WTC11 (cell line): ENCODE measurements around the gene ZNF80. TPM values are rescaled to one million over a fixed set of nuclear protein-coding genes. Genes with fewer than 3 reads are reported as not detected.

Source experiments
- ATAC-seq: fragments of 200-7000 bp; cut with Tn5 transposase; 2 replicates; pipeline ENCODE4 v1.10.0; 2021; ENCODE audit warnings: mild to moderate bottlenecking, moderate library complexity
- CTCF ChIA-PET: fragments of 300-600 bp; sonication (Branson Sonifier 250); formaldehyde crosslinking; loops from one replicate; lab custom pipeline; 2021; ENCODE audit warnings: antibody characterized with exemption; lab: Charles Lee
- POLR2A ChIA-PET: fragments of 350-600 bp; sonication (Branson Sonifier 250); formaldehyde crosslinking; loops from one replicate; lab custom pipeline; 2021; ENCODE audit warnings: antibody characterized with exemption; lab: Charles Lee
- DNase-seq: peaks from one replicate; pipeline ENCODE4 v3.0.0; 2021; ENCODE audit warnings: low spot score
- H3K27ac Mint-ChIP-seq: 2 replicates; pipeline ENCODE4 v1.8.0; 2021; ENCODE audit warnings: mixed read lengths
- H3K27me3 Mint-ChIP-seq: 2 replicates; pipeline ENCODE4 v1.8.0; 2021; ENCODE audit warnings: low read depth, mild to moderate bottlenecking, moderate library complexity, mixed read lengths
- H3K36me3 Mint-ChIP-seq: 2 replicates; pipeline ENCODE4 v1.8.0; 2021; ENCODE audit warnings: mixed read lengths
- H3K4me1 Mint-ChIP-seq: 2 replicates; pipeline ENCODE4 v1.8.0; 2022; ENCODE audit warnings: mixed read lengths
- H3K4me3 Mint-ChIP-seq: 2 replicates; pipeline ENCODE4 v1.8.0; 2021; ENCODE audit warnings: mild to moderate bottlenecking, moderate library complexity, mixed read lengths
- H3K9me3 Mint-ChIP-seq: 2 replicates; pipeline ENCODE4 v1.8.0; 2021; ENCODE audit warnings: mixed read lengths
- CBFB ChIP-seq: sonication (generic); formaldehyde crosslinking; IDR thresholded peaks from 2 replicates; pipeline ENCODE4 v1.8.1; 2022; ENCODE audit warnings: mild to moderate bottlenecking, low read depth, missing genetic modification reagents
- CREB1 ChIP-seq: sonication (generic); formaldehyde crosslinking; IDR thresholded peaks from 2 replicates; pipeline ENCODE4 v1.8.0; 2023; ENCODE audit warnings: mild to moderate bottlenecking, missing genetic modification reagents
- ESRRA ChIP-seq: sonication (generic); formaldehyde crosslinking; IDR thresholded peaks from 2 replicates; pipeline ENCODE4 v1.8.1; 2022; ENCODE audit warnings: mild to moderate bottlenecking, missing genetic modification reagents, borderline replicate concordance
- FOXJ3 ChIP-seq: sonication (generic); formaldehyde crosslinking; IDR thresholded peaks from 2 replicates; pipeline ENCODE4 v1.9.0; 2021; ENCODE audit warnings: missing genetic modification reagents, mild to moderate bottlenecking, borderline replicate concordance
- HMGA2 ChIP-seq: fragments of 250-450 bp; sonication (Bioruptor Pico); IDR thresholded peaks from 2 replicates; pipeline ENCODE4 v1.4.0; 2021; ENCODE audit warnings: mild to moderate bottlenecking, moderate library complexity
- IRF2 ChIP-seq: sonication (generic); formaldehyde crosslinking; IDR thresholded peaks from 2 replicates; pipeline ENCODE4 v1.8.0; 2022; ENCODE audit warnings: low read depth, missing genetic modification reagents, borderline replicate concordance
- JAZF1 ChIP-seq: fragments of 250-450 bp; sonication (Bioruptor Pico); IDR thresholded peaks from 2 replicates; pipeline ENCODE4 v1.9.0; 2021; ENCODE audit warnings: moderate library complexity, mild to moderate bottlenecking, inconsistent platforms
- NR2C2 ChIP-seq: sonication (generic); formaldehyde crosslinking; IDR thresholded peaks from 2 replicates; pipeline ENCODE4 v1.8.0; 2022; ENCODE audit warnings: mild to moderate bottlenecking, missing genetic modification reagents
- SOX15 ChIP-seq: fragments of 250-450 bp; sonication (Bioruptor Pico); IDR thresholded peaks from 2 replicates; pipeline ENCODE4 v1.9.0; 2021; ENCODE audit warnings: mild to moderate bottlenecking
- TEAD1 ChIP-seq: sonication (generic); formaldehyde crosslinking; IDR thresholded peaks from 2 replicates; pipeline ENCODE4 v1.8.0; 2022; ENCODE audit warnings: mild to moderate bottlenecking, missing genetic modification reagents
- TEAD4 ChIP-seq: sonication (generic); formaldehyde crosslinking; IDR thresholded peaks from 2 replicates; pipeline ENCODE4 v1.8.0; 2022; ENCODE audit warnings: mild to moderate bottlenecking, missing genetic modification reagents
- ZNF121 ChIP-seq: sonication (generic); formaldehyde crosslinking; IDR thresholded peaks from 2 replicates; pipeline ENCODE4 v1.8.0; 2023; ENCODE audit warnings: missing genetic modification reagents
- total RNA-seq: library from RNA; stranded (reverse); gene quantifications from 3 replicates; pipeline ENCODE4 v1.2.3, GENCODE V29; 2021
- TF ChIP-seq, protein P1 (sequence below): sonication (generic); formaldehyde crosslinking; IDR thresholded peaks from 2 replicates; pipeline ENCODE4 v1.8.0; 2022; ENCODE audit warnings: mild to moderate bottlenecking, missing genetic modification reagents
- TF ChIP-seq, protein P2 (sequence below): sonication (generic); formaldehyde crosslinking; IDR thresholded peaks from 2 replicates; pipeline ENCODE4 v1.8.1; 2022; ENCODE audit warnings: mild to moderate bottlenecking, missing genetic modification reagents, moderate library complexity, borderline replicate concordance
- TF ChIP-seq, protein P3 (sequence below): sonication (generic); formaldehyde crosslinking; IDR thresholded peaks from 2 replicates; pipeline ENCODE4 v1.8.0; 2022; ENCODE audit warnings: mild to moderate bottlenecking, missing genetic modification reagents
- TF ChIP-seq, protein P4 (sequence below): sonication (generic); formaldehyde crosslinking; IDR thresholded peaks from 2 replicates; pipeline ENCODE4 v1.8.0; 2022; ENCODE audit warnings: mild to moderate bottlenecking, missing genetic modification reagents
- TF ChIP-seq, protein P5 (sequence below): sonication (generic); formaldehyde crosslinking; IDR thresholded peaks from 2 replicates; pipeline ENCODE4 v1.8.1; 2022; ENCODE audit warnings: mild to moderate bottlenecking, moderate library complexity, missing genetic modification reagents
- TF ChIP-seq, protein P6 (sequence below): sonication (generic); formaldehyde crosslinking; IDR thresholded peaks from 2 replicates; pipeline ENCODE4 v1.8.0; 2023; ENCODE audit warnings: missing genetic modification reagents, mild to moderate bottlenecking, borderline replicate concordance
- TF ChIP-seq, protein P7 (sequence below): sonication (generic); formaldehyde crosslinking; conservative IDR thresholded peaks from 2 replicates; pipeline ENCODE4 v1.8.1; 2023; ENCODE audit warnings: mild to moderate bottlenecking, low read depth, missing genetic modification reagents, moderate library complexity
- TF ChIP-seq, protein P8 (sequence below): fragments of 250-450 bp; sonication (Bioruptor Pico); IDR thresholded peaks from 2 replicates; pipeline ENCODE4 v2.1.2; 2022; ENCODE audit warnings: mild to moderate bottlenecking, moderate library complexity

The ZNF80 gene
- total RNA-seq, 1 experiment from 2014 or later = not detected

DNA sequence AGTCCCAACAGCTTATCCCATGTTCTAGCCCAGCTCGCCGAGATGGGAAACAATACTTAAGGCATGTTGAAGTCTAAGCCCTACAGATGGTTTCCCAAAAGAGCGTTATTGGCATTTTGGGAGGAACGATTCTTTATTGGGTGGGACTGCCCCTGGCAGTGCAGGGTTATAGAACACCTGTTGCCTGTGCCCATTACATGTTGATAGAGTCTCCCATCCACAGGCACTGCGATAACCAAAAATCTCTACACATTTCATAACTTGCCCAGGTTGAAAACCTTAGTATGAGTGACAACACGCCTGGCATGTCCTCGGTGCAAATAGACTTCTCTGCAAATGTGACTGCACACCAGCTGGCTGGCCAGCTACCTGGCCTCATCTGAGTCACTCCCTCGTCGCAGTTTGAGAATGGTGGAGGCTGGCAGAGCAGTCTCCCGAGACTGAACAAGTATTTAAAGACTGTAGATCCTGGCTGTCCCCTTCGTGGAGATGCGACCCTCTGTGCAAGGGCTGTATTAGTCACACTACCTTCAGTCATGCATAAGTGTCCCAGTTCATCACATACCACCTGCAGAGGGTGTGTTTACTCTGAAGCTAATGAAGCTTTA is 18.7 kb downstream of the ZNF80 start (continued):
- TF ChIP-seq, protein P1, sequence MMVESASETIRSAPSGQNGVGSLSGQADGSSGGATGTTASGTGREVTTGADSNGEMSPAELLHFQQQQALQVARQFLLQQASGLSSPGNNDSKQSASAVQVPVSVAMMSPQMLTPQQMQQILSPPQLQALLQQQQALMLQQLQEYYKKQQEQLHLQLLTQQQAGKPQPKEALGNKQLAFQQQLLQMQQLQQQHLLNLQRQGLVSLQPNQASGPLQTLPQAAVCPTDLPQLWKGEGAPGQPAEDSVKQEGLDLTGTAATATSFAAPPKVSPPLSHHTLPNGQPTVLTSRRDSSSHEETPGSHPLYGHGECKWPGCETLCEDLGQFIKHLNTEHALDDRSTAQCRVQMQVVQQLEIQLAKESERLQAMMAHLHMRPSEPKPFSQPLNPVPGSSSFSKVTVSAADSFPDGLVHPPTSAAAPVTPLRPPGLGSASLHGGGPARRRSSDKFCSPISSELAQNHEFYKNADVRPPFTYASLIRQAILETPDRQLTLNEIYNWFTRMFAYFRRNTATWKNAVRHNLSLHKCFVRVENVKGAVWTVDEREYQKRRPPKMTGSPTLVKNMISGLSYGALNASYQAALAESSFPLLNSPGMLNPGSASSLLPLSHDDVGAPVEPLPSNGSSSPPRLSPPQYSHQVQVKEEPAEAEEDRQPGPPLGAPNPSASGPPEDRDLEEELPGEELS = no peak

DNA sequence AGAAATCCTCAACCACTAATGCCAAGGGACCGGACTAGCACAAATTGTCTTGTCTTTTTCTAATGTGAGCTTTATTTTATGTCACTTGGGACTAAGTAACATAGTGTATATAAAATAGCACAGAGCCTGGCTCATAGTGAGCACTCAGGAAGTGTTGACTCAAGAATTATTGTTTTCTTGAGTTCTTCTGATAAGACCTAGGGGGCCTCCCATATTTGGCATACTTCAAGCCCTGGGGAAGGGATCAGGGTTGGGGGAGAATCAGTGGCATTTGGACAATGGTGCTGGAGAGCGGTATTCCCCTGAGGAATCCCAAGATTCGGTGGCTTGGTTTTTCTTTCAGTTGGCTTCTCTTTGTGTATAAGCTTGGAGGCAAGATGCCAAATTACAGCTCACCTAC is 19.4 kb downstream of the ZNF80 start:
- POLR2A ChIA-PET = no interaction called here

DNA sequence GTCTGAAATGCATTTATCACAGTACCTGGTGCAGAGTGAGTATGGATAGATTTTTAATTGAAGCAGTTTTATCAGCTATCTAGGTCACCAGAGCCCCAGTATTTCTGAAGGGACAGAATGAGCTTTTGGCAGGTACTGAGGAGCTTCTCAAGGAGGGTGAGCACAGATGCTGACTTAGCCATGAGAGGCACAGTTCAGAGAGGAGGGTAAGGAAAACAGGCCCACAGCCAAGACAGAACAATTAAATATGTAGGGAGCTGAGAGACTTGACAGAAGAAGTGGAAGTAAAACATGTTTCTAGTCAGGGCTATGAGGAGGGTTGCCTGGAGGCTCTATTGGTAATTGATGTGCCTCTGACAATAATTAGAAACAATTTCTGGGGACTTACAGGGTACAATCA is 20.1 kb downstream of the ZNF80 start:
- H3K4me3 Mint-ChIP-seq = no peak overlapping the region
- ChIA-PET POLR2A (no interaction called here), CTCF (no interaction called here)
- no peaks in the 10 kb centered on the region for H3K36me3 Mint-ChIP-seq
- no peaks in the 10 kb centered on the region; the same call in none of the 2 replicates for H3K27me3 Mint-ChIP-seq
- ATAC-seq = no peak
- H3K27ac Mint-ChIP-seq = no peak overlapping the region
- no peaks in the 10 kb centered on the region for H3K9me3 Mint-ChIP-seq
- H3K4me1 Mint-ChIP-seq = peaks cover 9% of the 10 kb centered on the region
- DNase-seq = no peak
- TF ChIP-seq, protein P2, sequence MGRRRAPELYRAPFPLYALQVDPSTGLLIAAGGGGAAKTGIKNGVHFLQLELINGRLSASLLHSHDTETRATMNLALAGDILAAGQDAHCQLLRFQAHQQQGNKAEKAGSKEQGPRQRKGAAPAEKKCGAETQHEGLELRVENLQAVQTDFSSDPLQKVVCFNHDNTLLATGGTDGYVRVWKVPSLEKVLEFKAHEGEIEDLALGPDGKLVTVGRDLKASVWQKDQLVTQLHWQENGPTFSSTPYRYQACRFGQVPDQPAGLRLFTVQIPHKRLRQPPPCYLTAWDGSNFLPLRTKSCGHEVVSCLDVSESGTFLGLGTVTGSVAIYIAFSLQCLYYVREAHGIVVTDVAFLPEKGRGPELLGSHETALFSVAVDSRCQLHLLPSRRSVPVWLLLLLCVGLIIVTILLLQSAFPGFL (CRISPR knock-in tag) = no peak
- no peak for TF ChIP-seq ESRRA (CRISPR knock-in tag)
- TF ChIP-seq ZNF121 (CRISPR knock-in tag) = no peak
- no peak for TF ChIP-seq SOX15 (CRISPR knock-in tag)
- TF ChIP-seq IRF2 (CRISPR knock-in tag) = no peak
- TF ChIP-seq, protein P3, sequence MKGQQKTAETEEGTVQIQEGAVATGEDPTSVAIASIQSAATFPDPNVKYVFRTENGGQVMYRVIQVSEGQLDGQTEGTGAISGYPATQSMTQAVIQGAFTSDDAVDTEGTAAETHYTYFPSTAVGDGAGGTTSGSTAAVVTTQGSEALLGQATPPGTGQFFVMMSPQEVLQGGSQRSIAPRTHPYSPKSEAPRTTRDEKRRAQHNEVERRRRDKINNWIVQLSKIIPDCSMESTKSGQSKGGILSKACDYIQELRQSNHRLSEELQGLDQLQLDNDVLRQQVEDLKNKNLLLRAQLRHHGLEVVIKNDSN (CRISPR knock-in tag) = no peak
- no peak for TF ChIP-seq JAZF1
- TF ChIP-seq HMGA2 (CRISPR knock-in tag) = no peak
- TF ChIP-seq, protein P4, sequence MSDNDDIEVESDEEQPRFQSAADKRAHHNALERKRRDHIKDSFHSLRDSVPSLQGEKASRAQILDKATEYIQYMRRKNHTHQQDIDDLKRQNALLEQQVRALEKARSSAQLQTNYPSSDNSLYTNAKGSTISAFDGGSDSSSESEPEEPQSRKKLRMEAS (CRISPR knock-in tag) = no peak
- TF ChIP-seq, protein P5, sequence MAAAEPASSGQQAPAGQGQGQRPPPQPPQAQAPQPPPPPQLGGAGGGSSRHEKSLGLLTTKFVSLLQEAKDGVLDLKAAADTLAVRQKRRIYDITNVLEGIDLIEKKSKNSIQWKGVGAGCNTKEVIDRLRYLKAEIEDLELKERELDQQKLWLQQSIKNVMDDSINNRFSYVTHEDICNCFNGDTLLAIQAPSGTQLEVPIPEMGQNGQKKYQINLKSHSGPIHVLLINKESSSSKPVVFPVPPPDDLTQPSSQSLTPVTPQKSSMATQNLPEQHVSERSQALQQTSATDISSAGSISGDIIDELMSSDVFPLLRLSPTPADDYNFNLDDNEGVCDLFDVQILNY (CRISPR knock-in tag) = no peak
- no peak for TF ChIP-seq TEAD4 (CRISPR knock-in tag)
- TF ChIP-seq CREB1 (CRISPR knock-in tag) = no peak
- TF ChIP-seq, protein P6, sequence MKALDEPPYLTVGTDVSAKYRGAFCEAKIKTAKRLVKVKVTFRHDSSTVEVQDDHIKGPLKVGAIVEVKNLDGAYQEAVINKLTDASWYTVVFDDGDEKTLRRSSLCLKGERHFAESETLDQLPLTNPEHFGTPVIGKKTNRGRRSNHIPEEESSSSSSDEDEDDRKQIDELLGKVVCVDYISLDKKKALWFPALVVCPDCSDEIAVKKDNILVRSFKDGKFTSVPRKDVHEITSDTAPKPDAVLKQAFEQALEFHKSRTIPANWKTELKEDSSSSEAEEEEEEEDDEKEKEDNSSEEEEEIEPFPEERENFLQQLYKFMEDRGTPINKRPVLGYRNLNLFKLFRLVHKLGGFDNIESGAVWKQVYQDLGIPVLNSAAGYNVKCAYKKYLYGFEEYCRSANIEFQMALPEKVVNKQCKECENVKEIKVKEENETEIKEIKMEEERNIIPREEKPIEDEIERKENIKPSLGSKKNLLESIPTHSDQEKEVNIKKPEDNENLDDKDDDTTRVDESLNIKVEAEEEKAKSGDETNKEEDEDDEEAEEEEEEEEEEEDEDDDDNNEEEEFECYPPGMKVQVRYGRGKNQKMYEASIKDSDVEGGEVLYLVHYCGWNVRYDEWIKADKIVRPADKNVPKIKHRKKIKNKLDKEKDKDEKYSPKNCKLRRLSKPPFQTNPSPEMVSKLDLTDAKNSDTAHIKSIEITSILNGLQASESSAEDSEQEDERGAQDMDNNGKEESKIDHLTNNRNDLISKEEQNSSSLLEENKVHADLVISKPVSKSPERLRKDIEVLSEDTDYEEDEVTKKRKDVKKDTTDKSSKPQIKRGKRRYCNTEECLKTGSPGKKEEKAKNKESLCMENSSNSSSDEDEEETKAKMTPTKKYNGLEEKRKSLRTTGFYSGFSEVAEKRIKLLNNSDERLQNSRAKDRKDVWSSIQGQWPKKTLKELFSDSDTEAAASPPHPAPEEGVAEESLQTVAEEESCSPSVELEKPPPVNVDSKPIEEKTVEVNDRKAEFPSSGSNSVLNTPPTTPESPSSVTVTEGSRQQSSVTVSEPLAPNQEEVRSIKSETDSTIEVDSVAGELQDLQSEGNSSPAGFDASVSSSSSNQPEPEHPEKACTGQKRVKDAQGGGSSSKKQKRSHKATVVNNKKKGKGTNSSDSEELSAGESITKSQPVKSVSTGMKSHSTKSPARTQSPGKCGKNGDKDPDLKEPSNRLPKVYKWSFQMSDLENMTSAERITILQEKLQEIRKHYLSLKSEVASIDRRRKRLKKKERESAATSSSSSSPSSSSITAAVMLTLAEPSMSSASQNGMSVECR (CRISPR knock-in tag) = no peak

More for the DNA sequence above, 19.4 kb downstream of the ZNF80 start:
- no peaks in the 10 kb centered on the region for H3K9me3 Mint-ChIP-seq
- TF ChIP-seq CBFB (CRISPR knock-in tag) (no peak), FOXJ3 (no peak), NR2C2 (CRISPR knock-in tag) (no peak), JAZF1 (no peak), TEAD1 (CRISPR knock-in tag) (no peak)
- TF ChIP-seq, protein P7, sequence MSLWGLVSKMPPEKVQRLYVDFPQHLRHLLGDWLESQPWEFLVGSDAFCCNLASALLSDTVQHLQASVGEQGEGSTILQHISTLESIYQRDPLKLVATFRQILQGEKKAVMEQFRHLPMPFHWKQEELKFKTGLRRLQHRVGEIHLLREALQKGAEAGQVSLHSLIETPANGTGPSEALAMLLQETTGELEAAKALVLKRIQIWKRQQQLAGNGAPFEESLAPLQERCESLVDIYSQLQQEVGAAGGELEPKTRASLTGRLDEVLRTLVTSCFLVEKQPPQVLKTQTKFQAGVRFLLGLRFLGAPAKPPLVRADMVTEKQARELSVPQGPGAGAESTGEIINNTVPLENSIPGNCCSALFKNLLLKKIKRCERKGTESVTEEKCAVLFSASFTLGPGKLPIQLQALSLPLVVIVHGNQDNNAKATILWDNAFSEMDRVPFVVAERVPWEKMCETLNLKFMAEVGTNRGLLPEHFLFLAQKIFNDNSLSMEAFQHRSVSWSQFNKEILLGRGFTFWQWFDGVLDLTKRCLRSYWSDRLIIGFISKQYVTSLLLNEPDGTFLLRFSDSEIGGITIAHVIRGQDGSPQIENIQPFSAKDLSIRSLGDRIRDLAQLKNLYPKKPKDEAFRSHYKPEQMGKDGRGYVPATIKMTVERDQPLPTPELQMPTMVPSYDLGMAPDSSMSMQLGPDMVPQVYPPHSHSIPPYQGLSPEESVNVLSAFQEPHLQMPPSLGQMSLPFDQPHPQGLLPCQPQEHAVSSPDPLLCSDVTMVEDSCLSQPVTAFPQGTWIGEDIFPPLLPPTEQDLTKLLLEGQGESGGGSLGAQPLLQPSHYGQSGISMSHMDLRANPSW = no peak
- TF ChIP-seq, protein P8, sequence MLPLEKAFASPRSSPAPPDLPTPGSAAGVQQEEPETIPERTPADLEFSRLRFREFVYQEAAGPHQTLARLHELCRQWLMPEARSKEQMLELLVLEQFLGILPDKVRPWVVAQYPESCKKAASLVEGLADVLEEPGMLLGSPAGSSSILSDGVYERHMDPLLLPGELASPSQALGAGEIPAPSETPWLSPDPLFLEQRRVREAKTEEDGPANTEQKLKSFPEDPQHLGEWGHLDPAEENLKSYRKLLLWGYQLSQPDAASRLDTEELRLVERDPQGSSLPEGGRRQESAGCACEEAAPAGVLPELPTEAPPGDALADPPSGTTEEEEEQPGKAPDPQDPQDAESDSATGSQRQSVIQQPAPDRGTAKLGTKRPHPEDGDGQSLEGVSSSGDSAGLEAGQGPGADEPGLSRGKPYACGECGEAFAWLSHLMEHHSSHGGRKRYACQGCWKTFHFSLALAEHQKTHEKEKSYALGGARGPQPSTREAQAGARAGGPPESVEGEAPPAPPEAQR = no peak
- TF ChIP-seq, all 79 proteins: peak for 0
- DNase-seq (no peak), ATAC-seq (no peak)
- Mint-ChIP-seq H3K27me3 (no peaks in the 10 kb centered on the region; the same call in none of the 2 replicates), H3K4me3 (no peak overlapping the region), H3K27ac (no peak overlapping the region), H3K36me3 (no peaks in the 10 kb centered on the region), H3K4me1 (peaks cover 9% of the 10 kb centered on the region)
- CTCF ChIA-PET = interaction anchor here (1.4 kb wide), 1 partner anchor 81 kb away, joined by 3 read pairs; no protein-coding TSS in a partner anchor
